NB4 (cell line): ENCODE data around the gene ASIC2.

Experiments
- CTCF ChIP-seq: IDR thresholded peaks from one replicate; pipeline ENCODE4 v1.5.1; 2012; ENCODE audit warnings: low read depth, low read length
- MAX ChIP-seq: IDR thresholded peaks from 2 replicates; pipeline ENCODE4 v1.6.1; 2011; ENCODE audit warnings: low read depth, low read length
- MYC ChIP-seq: IDR thresholded peaks from 2 replicates; pipeline ENCODE4 v1.6.1; 2011; ENCODE audit warnings: low read depth, low read length
- POLR2A ChIP-seq: IDR thresholded peaks from 2 replicates; pipeline ENCODE4 v1.6.1; 2011; ENCODE audit warnings: mild to moderate bottlenecking; ENCODE audit not compliant: insufficient read length; ENCODE audit errors: extremely low read depth

- TF ChIP-seq POLR2A (no peak), CTCF (no peak), MAX (no peak), MYC (no peak)
Observed at GRCh38 chr17:33082529-33083173, 210.4 kb downstream of the ASIC2 start.
